Measurements from ENCODE around the gene PDE4D. TPM values are rescaled to one million over a fixed set of nuclear protein-coding genes. Genes with fewer than 3 reads are reported as not detected.

Gene PDE4D
- total and polyA plus RNA-seq, 2 of the 4 experiments (the other 2 are of a cell fraction), result 1.4 to 7.9 TPM

DNA sequence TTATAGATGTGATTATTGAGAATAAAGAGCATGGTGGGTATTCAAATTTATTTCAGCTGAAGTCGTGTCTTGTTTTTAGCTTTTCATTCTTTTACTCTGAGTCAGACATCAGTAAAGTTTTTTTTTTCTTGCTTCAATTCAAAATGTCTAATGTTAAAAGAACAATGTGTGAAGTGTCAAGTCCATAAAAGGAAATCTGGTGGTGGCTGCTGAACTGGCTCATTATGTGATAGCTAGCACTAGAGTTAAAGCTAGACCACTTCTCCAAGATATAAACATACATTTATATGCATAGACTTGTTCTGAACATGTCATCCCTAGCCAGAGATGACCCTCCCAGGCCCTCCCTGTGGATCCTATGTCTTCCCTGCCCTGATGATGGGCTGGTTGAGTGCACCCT lies 972.4 kb downstream of the PDE4D start:
- H3K27me3 ChIP-seq (ENCODE audit: control insufficient read depth, insufficient read depth, low read length), result peaks cover 8% of the 10 kb centered on the region
- no peaks in the 10 kb centered on the region for H3K4me1 ChIP-seq (ENCODE audit: control insufficient read depth, insufficient read depth, low read length)
- DNase-seq (no peak), ATAC-seq (ENCODE audit: low read depth) (no peak)
- H3K9me3 ChIP-seq (ENCODE audit: control insufficient read depth, insufficient read depth, low read length), result no peaks in the 10 kb centered on the region
- no TSS peak for BruUV-seq (replicated peaks)
- no peak overlapping the region for H3K4ac ChIP-seq (ENCODE audit: low read depth, low read length)
- no peak overlapping the region for H2AFZ ChIP-seq (replicated peaks; ENCODE audit: low read length, poor library complexity)
- no peak for TF ChIP-seq RAD21 (IDR thresholded peaks at IDR 0.05; ENCODE audit: low read length)
- no peak for TF ChIP-seq POLR2A (IDR thresholded peaks at IDR 0.05; ENCODE audit: low read depth, low read length)
- no peak for TF ChIP-seq SMC3 (IDR thresholded peaks at IDR 0.05; ENCODE audit: low read depth, low read length)
- TF ChIP-seq MAZ (IDR thresholded peaks at IDR 0.05; ENCODE audit: borderline replicate concordance, low read depth, low read length), result no peak
- TF ChIP-seq, protein P1, sequence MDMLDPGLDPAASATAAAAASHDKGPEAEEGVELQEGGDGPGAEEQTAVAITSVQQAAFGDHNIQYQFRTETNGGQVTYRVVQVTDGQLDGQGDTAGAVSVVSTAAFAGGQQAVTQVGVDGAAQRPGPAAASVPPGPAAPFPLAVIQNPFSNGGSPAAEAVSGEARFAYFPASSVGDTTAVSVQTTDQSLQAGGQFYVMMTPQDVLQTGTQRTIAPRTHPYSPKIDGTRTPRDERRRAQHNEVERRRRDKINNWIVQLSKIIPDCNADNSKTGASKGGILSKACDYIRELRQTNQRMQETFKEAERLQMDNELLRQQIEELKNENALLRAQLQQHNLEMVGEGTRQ (IDR thresholded peaks at IDR 0.05; ENCODE audit: low read depth, low read length), result no peak
- no peak for TF ChIP-seq MAFK (IDR thresholded peaks at IDR 0.05; ENCODE audit: low read depth, low read length)
- TF ChIP-seq RCOR1 (IDR thresholded peaks at IDR 0.05; ENCODE audit: insufficient replicate concordance, low read length), result no peak
- no peak for TF ChIP-seq MXI1 (IDR thresholded peaks at IDR 0.05; ENCODE audit: borderline replicate concordance, low read depth, low read length)
- TF ChIP-seq NFE2L2 (IDR thresholded peaks at IDR 0.05; ENCODE audit: low read depth, low read length), result no peak
- TF ChIP-seq, protein P2, sequence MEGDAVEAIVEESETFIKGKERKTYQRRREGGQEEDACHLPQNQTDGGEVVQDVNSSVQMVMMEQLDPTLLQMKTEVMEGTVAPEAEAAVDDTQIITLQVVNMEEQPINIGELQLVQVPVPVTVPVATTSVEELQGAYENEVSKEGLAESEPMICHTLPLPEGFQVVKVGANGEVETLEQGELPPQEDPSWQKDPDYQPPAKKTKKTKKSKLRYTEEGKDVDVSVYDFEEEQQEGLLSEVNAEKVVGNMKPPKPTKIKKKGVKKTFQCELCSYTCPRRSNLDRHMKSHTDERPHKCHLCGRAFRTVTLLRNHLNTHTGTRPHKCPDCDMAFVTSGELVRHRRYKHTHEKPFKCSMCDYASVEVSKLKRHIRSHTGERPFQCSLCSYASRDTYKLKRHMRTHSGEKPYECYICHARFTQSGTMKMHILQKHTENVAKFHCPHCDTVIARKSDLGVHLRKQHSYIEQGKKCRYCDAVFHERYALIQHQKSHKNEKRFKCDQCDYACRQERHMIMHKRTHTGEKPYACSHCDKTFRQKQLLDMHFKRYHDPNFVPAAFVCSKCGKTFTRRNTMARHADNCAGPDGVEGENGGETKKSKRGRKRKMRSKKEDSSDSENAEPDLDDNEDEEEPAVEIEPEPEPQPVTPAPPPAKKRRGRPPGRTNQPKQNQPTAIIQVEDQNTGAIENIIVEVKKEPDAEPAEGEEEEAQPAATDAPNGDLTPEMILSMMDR (conservative IDR thresholded peaks at IDR 0.05; ENCODE audit: low read depth, low read length), result no peak
- no peak for TF ChIP-seq BHLHE40 (IDR thresholded peaks at IDR 0.05; ENCODE audit: low read depth, low read length)
- H4K8ac ChIP-seq (ENCODE audit: low read depth in 2 of 2, low read length in 2 of 2), result no peak overlapping the region
- dilution Hi-C loops (cut with HindIII; ENCODE audit: low sequenced_read_pairs, unreplicated experiment) (no loop called here), intact Hi-C loops (cut with micrococcal nuclease) (no loop called here), in situ Hi-C loops (cut with MboI; ENCODE audit: low sequenced_read_pairs) (no loop called here)
- no peaks in the 10 kb centered on the region for H3K9me1 ChIP-seq (ENCODE audit: insufficient read depth, low read length)
- no peaks in the 10 kb centered on the region for H3K79me1 ChIP-seq (ENCODE audit: low read depth in 1 of 2, low read length in 2 of 2)
- H4K20me1 ChIP-seq (ENCODE audit: insufficient read depth, low read length), result no peaks in the 10 kb centered on the region
- ChIA-PET POLR2A (ENCODE audit: unreplicated experiment) (no interaction called here), CTCF (interaction anchor here (0.6 kb wide), 1 partner anchor 485 kb away, joined by 3 read pairs; no protein-coding TSS in a partner anchor)
- H2AK9ac ChIP-seq (replicated peaks; ENCODE audit: low read depth, low read length, poor library complexity), result no peak overlapping the region
- no CpG with 5 or more reads among the region's 1 CpG for WGBS, 2 experiments (ENCODE audit: extremely low coverage in 2 of 2, insufficient read length in 1 of 2)
- no peak overlapping the region for H3K9ac ChIP-seq (ENCODE audit: low read depth, low read length)
- H2AK5ac ChIP-seq (ENCODE audit: low read depth, low read length), result no peak overlapping the region
- H4K5ac ChIP-seq (ENCODE audit: low read depth, low read length), result no peak overlapping the region
- H3K14ac ChIP-seq (replicated peaks; ENCODE audit: low read depth, low read length), result no peak overlapping the region
- H3K36me3 ChIP-seq (ENCODE audit: control insufficient read depth, insufficient read depth, low read length), result no peaks in the 10 kb centered on the region
- no peak overlapping the region for H3K23ac ChIP-seq (ENCODE audit: low read depth, low read length)
- no peak overlapping the region for H3K18ac ChIP-seq (ENCODE audit: low read depth, low read length)
- no peak overlapping the region for H3K56ac ChIP-seq (ENCODE audit: extremely low read depth, insufficient read depth, low read length)
- no peak overlapping the region for H2BK5ac ChIP-seq (ENCODE audit: low read depth, low read length, poor library complexity, severe bottlenecking)
- no peak overlapping the region for H2BK20ac ChIP-seq (ENCODE audit: low read depth, low read length)
- no peak overlapping the region for H4K91ac ChIP-seq (ENCODE audit: insufficient read depth, low read depth, low read length)
- H3K4me2 ChIP-seq (ENCODE audit: low read depth, low read length), result no peak overlapping the region
- H3K4me3 ChIP-seq (ENCODE audit: insufficient read depth, low read depth, low read length), result no peak overlapping the region
- H3K27ac ChIP-seq (ENCODE audit: insufficient read depth, low read length), result no peak overlapping the region
- H2BK15ac ChIP-seq (ENCODE audit: low read depth, low read length), result no peak overlapping the region
- no peak overlapping the region for H2BK120ac ChIP-seq (ENCODE audit: low read depth, low read length)

All from IMR-90 (cell line).